ENCODE results near the gene PALM. TPM values are rescaled to one million over a fixed set of nuclear protein-coding genes. Genes with fewer than 3 reads are reported as not detected.

The PALM gene
- total RNA-seq, 1 experiment from 2014 or later: 18.5 TPM

- Histone ChIP-seq H3K79me1 (ENCODE audit: insufficient read depth, low read depth, low read length, poor library complexity, severe bottlenecking) (no peaks in the 10 kb centered on the region), H2AFZ (ENCODE audit: low read length) (no peak overlapping the region), H4K8ac (replicated peaks; ENCODE audit: insufficient read length, low read depth, low read length) (no peak overlapping the region), H2BK5ac (ENCODE audit: insufficient read length, low read length) (no peak overlapping the region), H3K18ac (ENCODE audit: insufficient read length, low read depth, low read length) (no peak overlapping the region), H4K5ac (ENCODE audit: insufficient read length, low read depth, low read length) (no peak overlapping the region), H3K4me2 (ENCODE audit: insufficient read depth, insufficient read length, low read length) (no peak overlapping the region), H3K14ac (ENCODE audit: insufficient read depth, low read length) (no peak overlapping the region), H3K27me3 (ENCODE audit: insufficient read depth, low read length) (no peaks in the 10 kb centered on the region), H3T11ph (ENCODE audit: low read length) (no peak overlapping the region), H3K56ac (ENCODE audit: insufficient read length, low read depth, low read length) (no peak overlapping the region), H4K91ac (ENCODE audit: insufficient read length, low read depth, low read length) (no peak overlapping the region), H2AK5ac (ENCODE audit: insufficient read length, low read length) (no peak overlapping the region), H3K9ac (ENCODE audit: extremely low read depth, insufficient read length, low read length) (no peak overlapping the region), H4K20me1 (ENCODE audit: control insufficient read depth, insufficient read depth, insufficient read length) (no peaks in the 10 kb centered on the region), H2BK15ac (ENCODE audit: low read depth, low read length) (no peak overlapping the region), H3K23me2 (ENCODE audit: insufficient read length, low read depth, low read length, poor library complexity, severe bottlenecking) (no peaks in the 10 kb centered on the region), H3K23ac (ENCODE audit: insufficient read length, low read depth, low read length) (no peak overlapping the region), H3K79me2 (ENCODE audit: insufficient read depth, low read length) (no peaks in the 10 kb centered on the region), H3K9me3 (ENCODE audit: control insufficient read depth, low read depth, low read length) (no peaks in the 10 kb centered on the region), H3K4ac (ENCODE audit: low read depth, low read length) (no peak overlapping the region), H2BK20ac (ENCODE audit: low read depth, low read length, poor library complexity, severe bottlenecking) (no peak overlapping the region), H3K4me1 (ENCODE audit: insufficient read depth, low read length) (no peaks in the 10 kb centered on the region), H3K27ac (ENCODE audit: insufficient read length, low read depth, low read length) (no peak overlapping the region), H2BK120ac (ENCODE audit: low read depth, low read length, poor library complexity, severe bottlenecking) (no peak overlapping the region), H2BK12ac (ENCODE audit: insufficient read length, low read depth, low read length) (no peak overlapping the region)
- no peaks in the 10 kb centered on the region for H3K36me3 Mint-ChIP-seq (ENCODE audit: insufficient read depth in 1 of 3, low read depth in 3 of 3)
- peaks cover 3% of the 10 kb centered on the region in 2 experiments; a peak in 1 of 4 replicates for H3K4me1 Mint-ChIP-seq
- peak overlapping the region in 1 of 3 experiments; percentile 67; a peak in 1 of 7 replicates for H3K27ac Mint-ChIP-seq
- TF ChIP-seq, protein P1, sequence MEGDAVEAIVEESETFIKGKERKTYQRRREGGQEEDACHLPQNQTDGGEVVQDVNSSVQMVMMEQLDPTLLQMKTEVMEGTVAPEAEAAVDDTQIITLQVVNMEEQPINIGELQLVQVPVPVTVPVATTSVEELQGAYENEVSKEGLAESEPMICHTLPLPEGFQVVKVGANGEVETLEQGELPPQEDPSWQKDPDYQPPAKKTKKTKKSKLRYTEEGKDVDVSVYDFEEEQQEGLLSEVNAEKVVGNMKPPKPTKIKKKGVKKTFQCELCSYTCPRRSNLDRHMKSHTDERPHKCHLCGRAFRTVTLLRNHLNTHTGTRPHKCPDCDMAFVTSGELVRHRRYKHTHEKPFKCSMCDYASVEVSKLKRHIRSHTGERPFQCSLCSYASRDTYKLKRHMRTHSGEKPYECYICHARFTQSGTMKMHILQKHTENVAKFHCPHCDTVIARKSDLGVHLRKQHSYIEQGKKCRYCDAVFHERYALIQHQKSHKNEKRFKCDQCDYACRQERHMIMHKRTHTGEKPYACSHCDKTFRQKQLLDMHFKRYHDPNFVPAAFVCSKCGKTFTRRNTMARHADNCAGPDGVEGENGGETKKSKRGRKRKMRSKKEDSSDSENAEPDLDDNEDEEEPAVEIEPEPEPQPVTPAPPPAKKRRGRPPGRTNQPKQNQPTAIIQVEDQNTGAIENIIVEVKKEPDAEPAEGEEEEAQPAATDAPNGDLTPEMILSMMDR (conservative IDR thresholded peaks at IDR 0.05): no peak
- H3K4me3 Mint-ChIP-seq: no peak overlapping the region; a peak in 1 of 5 replicates
- DNase-seq: no peak
- H3K27me3 Mint-ChIP-seq (ENCODE audit: low read depth): peaks cover 10% of the 10 kb centered on the region
- peaks cover 3 to 5% of the 10 kb centered on the region in 2 experiments; a peak in 2 of 5 replicates for H3K9me3 Mint-ChIP-seq
- no CpG with 5 or more reads among the region's 11 CpGs for WGBS (ENCODE audit: extremely low coverage, insufficient read length, low lambda C conversion rate)
Observed at GRCh38 chr19:687569-688166, 21.1 kb upstream of the PALM start.
